ENCODE measurements around the gene POLDIP2. TPM values are rescaled to one million over a fixed set of nuclear protein-coding genes. Genes with fewer than 3 reads are reported as not detected.

The POLDIP2 gene
- total RNA-seq, 1 experiment from 2014 or later = 82.8 TPM

DNA sequence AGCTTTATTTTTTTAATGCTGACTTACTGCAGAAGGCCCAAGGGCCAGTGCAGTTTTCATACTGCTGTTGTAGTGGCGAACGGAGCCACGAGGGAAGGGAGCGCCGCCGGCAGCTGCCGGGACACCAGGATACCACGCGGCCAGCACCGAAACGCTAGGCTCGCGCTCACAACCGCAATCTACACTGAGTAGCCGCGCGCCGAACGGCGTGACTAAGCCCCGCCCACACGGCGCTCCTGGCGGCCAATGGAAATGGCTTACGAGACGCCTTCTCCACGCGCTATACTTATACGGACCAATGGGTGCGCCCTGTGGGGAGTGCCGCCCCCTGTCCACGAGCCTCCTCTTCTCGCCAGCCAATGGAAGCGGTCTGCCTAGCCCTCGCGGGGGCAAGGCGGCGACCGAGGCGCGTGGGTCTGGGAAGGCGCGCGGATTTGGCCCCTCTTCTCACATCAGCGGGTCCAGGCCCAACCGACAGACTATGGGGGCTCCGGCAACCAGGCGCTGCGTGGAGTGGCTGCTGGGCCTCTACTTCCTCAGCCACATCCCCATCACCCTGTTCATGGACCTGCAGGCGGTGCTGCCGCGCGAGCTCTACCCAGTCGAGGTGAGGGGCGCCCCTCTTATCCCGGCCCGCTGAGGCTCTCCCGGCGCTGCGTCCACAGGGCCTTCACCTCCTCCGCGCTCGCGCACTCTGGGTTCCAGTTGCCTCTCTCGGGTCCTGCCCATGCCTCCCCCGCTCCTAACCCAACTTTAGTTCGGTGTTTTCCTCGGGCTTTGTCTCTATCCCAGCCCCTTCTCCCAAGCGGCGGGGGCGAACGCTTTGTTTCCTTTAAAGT lies 38.3 kb downstream of the POLDIP2 start, which contains the start of gene TMEM97:
Gene TMEM97 (plus strand): TSS at position 442 of the 839 bp plus-strand sequence. CDS start 40 bp downstream, at position 482.
- peaks cover 6% of the 10 kb centered on the region for H3K4me1 ChIP-seq (ENCODE audit: insufficient read depth, low read length)
- no peak within 1 kb of the TSS for H3K27ac ChIP-seq (ENCODE audit: insufficient read length, low read depth, low read length)
- no peak within 1 kb of the TSS for H3K56ac ChIP-seq (ENCODE audit: insufficient read length, low read depth, low read length)
- H3K79me2 ChIP-seq (ENCODE audit: insufficient read depth, low read length) = peaks cover 43% of the 10 kb centered on the region
- Mint-ChIP-seq H3K4me3 (peak within 1 kb of the TSS; percentile 96), H3K36me3 (ENCODE audit: insufficient read depth in 1 of 3, low read depth in 3 of 3) (peaks cover 16 to 24% (median 22%) of the 10 kb centered on the region in 3 experiments; a peak in 6 of 7 replicates), H3K27me3 (ENCODE audit: low read depth) (no peaks in the 10 kb centered on the region; the same call in 1 of the 2 replicates), H3K4me1 (peaks cover 45 to 48% of the 10 kb centered on the region in 2 experiments), H3K9me3 (no peaks in the 10 kb centered on the region; a peak in 1 of 5 replicates), H3K27ac (peak within 1 kb of the TSS; percentile 59 to 99 (median 97))
- peak within 1 kb of the TSS; percentile 89 for H3K9ac ChIP-seq (ENCODE audit: extremely low read depth, insufficient read length, low read length)
- no peaks in the 10 kb centered on the region for H4K20me1 ChIP-seq (ENCODE audit: control insufficient read depth, insufficient read depth, insufficient read length)
- no peak within 1 kb of the TSS for H2BK12ac ChIP-seq (ENCODE audit: insufficient read length, low read depth, low read length)
- H3T11ph ChIP-seq (ENCODE audit: low read length) = no peak within 1 kb of the TSS
- no peak within 1 kb of the TSS for H2AK5ac ChIP-seq (ENCODE audit: insufficient read length, low read length)
- H3K18ac ChIP-seq (ENCODE audit: insufficient read length, low read depth, low read length) = peak within 1 kb of the TSS; percentile 55
- H2BK15ac ChIP-seq (ENCODE audit: low read depth, low read length) = peak within 1 kb of the TSS; percentile 60; the same call in 1 of the 2 replicates
- H3K23ac ChIP-seq (ENCODE audit: insufficient read length, low read depth, low read length) = no peak within 1 kb of the TSS
- H3K4ac ChIP-seq (ENCODE audit: low read depth, low read length) = no peak within 1 kb of the TSS
- H4K8ac ChIP-seq (replicated peaks; ENCODE audit: insufficient read length, low read depth, low read length) = peak within 1 kb of the TSS; percentile 16
- H3K14ac ChIP-seq (ENCODE audit: insufficient read depth, low read length) = peak within 1 kb of the TSS; percentile 89
- H3K4me2 ChIP-seq (ENCODE audit: insufficient read depth, insufficient read length, low read length) = peak within 1 kb of the TSS; percentile 97
- no peaks in the 10 kb centered on the region for H3K27me3 ChIP-seq (ENCODE audit: insufficient read depth, low read length)
- H2AFZ ChIP-seq (ENCODE audit: low read length) = no peak within 1 kb of the TSS
- H4K91ac ChIP-seq (ENCODE audit: insufficient read length, low read depth, low read length) = no peak within 1 kb of the TSS
- WGBS (ENCODE audit: extremely low coverage, insufficient read length, low lambda C conversion rate) = no CpG with 5 or more reads among the region's 72 CpGs
- H3K23me2 ChIP-seq (ENCODE audit: insufficient read length, low read depth, low read length, poor library complexity, severe bottlenecking) = peaks cover 28% of the 10 kb centered on the region
- no peaks in the 10 kb centered on the region for H3K9me3 ChIP-seq (ENCODE audit: control insufficient read depth, low read depth, low read length)
- no peak within 1 kb of the TSS for H2BK120ac ChIP-seq (ENCODE audit: low read depth, low read length, poor library complexity, severe bottlenecking)
- no peak within 1 kb of the TSS for H4K5ac ChIP-seq (ENCODE audit: insufficient read length, low read depth, low read length)
- TF ChIP-seq, protein P1, sequence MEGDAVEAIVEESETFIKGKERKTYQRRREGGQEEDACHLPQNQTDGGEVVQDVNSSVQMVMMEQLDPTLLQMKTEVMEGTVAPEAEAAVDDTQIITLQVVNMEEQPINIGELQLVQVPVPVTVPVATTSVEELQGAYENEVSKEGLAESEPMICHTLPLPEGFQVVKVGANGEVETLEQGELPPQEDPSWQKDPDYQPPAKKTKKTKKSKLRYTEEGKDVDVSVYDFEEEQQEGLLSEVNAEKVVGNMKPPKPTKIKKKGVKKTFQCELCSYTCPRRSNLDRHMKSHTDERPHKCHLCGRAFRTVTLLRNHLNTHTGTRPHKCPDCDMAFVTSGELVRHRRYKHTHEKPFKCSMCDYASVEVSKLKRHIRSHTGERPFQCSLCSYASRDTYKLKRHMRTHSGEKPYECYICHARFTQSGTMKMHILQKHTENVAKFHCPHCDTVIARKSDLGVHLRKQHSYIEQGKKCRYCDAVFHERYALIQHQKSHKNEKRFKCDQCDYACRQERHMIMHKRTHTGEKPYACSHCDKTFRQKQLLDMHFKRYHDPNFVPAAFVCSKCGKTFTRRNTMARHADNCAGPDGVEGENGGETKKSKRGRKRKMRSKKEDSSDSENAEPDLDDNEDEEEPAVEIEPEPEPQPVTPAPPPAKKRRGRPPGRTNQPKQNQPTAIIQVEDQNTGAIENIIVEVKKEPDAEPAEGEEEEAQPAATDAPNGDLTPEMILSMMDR (conservative IDR thresholded peaks at IDR 0.05) = no peak
- peak within 1 kb of the TSS; percentile 26 for H2BK5ac ChIP-seq (ENCODE audit: insufficient read length, low read length)
- peaks cover 3% of the 10 kb centered on the region for H3K79me1 ChIP-seq (ENCODE audit: insufficient read depth, low read depth, low read length, poor library complexity, severe bottlenecking)
- peak; percentile 98 for DNase-seq
- no peak within 1 kb of the TSS for H2BK20ac ChIP-seq (ENCODE audit: low read depth, low read length, poor library complexity, severe bottlenecking)
